GM23338 (cell line): ENCODE results near the gene RCAN3. TPM values are rescaled to one million over a fixed set of nuclear protein-coding genes. Genes with fewer than 3 reads are reported as not detected.

ENCODE experiments used
- polyA plus RNA-seq: library from polyadenylated mRNA; unstranded; fragments of >200 nt; fragmentation: Nextera tagmentation; extraction: Ambion mirVana; gene quantifications from 2 replicates; pipeline ENCODE4 v1.2.1, GENCODE V29; 2016
- total RNA-seq: library from RNA; depleted of rRNA; stranded (reverse); fragments of >200 nt; shearing (Covaris generic); gene quantifications from 2 replicates; pipeline ENCODE4 v1.2.3, GENCODE V29; 2014; rRNA removed

The RCAN3 gene
- total and polyA plus RNA-seq, 2 experiments from 2014 or later: 8.9 to 11.2 TPM

Other genes with a start within 250 kb of the RCAN3 start
- gene GRHL3, start 183.5 kb upstream of the RCAN3 start, total RNA-seq: 0.93 and 1.1 TPM in 2 replicates
- gene GRHL3, start 183.5 kb upstream of the RCAN3 start, polyA plus RNA-seq: 0.78 and 1.4 TPM in 2 replicates
- gene STPG1, start 89.1 kb upstream of the RCAN3 start, total RNA-seq: 6.5 and 8.2 TPM in 2 replicates
- gene STPG1, start 89.1 kb upstream of the RCAN3 start, polyA plus RNA-seq: 9.9 and 11.4 TPM in 2 replicates
- 8.6 and 9.6 TPM in 2 replicates for gene NIPAL3, start 87.0 kb upstream of the RCAN3 start, total RNA-seq
- gene NIPAL3, start 87.0 kb upstream of the RCAN3 start, polyA plus RNA-seq: 4.6 and 5.5 TPM in 2 replicates
- 0.17 and 0.85 TPM in 2 replicates for gene NCMAP, start 53.3 kb downstream of the RCAN3 start, total RNA-seq
- 0.12 and 0.23 TPM in 2 replicates for gene NCMAP, start 53.3 kb downstream of the RCAN3 start, polyA plus RNA-seq
- gene SRRM1, start 140.5 kb downstream of the RCAN3 start, total RNA-seq: 115 and 118 TPM in 2 replicates
- gene SRRM1, start 140.5 kb downstream of the RCAN3 start, polyA plus RNA-seq: 649 and 666 TPM in 2 replicates
- 308 and 319 TPM in 2 replicates for gene CLIC4, start 242.6 kb downstream of the RCAN3 start, total RNA-seq
- gene CLIC4, start 242.6 kb downstream of the RCAN3 start, polyA plus RNA-seq: 84.0 and 92.5 TPM in 2 replicates